Measurements from ENCODE around the gene DACH1.

The DACH1 gene

GRCh38 chr13:71701741-71702140, 165.3 kb downstream of the DACH1 start:
- no peaks in the 10 kb centered on the region for H3K27me3 ChIP-seq (ENCODE audit: insufficient read depth, low read length)
- H3K36me3 ChIP-seq (ENCODE audit: insufficient read depth, low read length) = no peaks in the 10 kb centered on the region
- H3K9me3 ChIP-seq (ENCODE audit: insufficient read depth, low read depth, low read length) = no peaks in the 10 kb centered on the region
- peaks cover 7% of the 10 kb centered on the region for H3K4me1 ChIP-seq (ENCODE audit: insufficient read depth, low read length)
- H3K27ac ChIP-seq (ENCODE audit: low read depth, low read length) = no peak overlapping the region
- no peak overlapping the region for H3K4me3 ChIP-seq (ENCODE audit: low read length)
- WGBS = 94% methylated on average over 4 of the region's 4 CpGs
- no peak overlapping the region for H3K9ac ChIP-seq (ENCODE audit: low read depth, low read length)

- WGBS = 91% methylated on average over 2 of the region's 2 CpGs
- Histone ChIP-seq H3K9ac (ENCODE audit: low read depth, low read length) (no peak overlapping the region), H3K27me3 (ENCODE audit: insufficient read depth, low read length) (no peaks in the 10 kb centered on the region), H3K36me3 (ENCODE audit: insufficient read depth, low read length) (no peaks in the 10 kb centered on the region), H3K4me3 (ENCODE audit: low read length) (no peak overlapping the region), H3K4me1 (ENCODE audit: insufficient read depth, low read length) (peaks cover 7% of the 10 kb centered on the region), H3K27ac (ENCODE audit: low read depth, low read length) (no peak overlapping the region), H3K9me3 (ENCODE audit: insufficient read depth, low read depth, low read length) (no peaks in the 10 kb centered on the region)
Observed at GRCh38 chr13:71699342-71699741, 167.7 kb downstream of the DACH1 start.

DNA sequence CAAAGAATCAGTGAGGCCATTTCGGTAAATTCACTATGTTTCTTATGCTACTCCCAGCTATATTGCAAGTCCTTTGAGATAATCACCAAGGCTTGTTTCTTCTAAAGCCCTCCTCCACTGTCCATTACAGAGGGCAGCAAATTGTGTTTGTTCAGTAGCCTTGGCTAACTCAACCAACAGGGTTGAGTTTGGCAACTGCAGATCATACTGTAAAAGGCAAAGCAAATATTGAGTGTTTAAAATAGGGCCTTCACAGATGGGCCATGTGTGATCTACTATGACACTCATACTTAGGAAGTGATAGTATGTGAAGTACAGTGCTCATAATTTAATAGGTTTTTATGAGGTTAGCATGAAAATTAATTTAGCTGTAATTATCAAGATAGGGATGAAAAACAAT, 171.3 kb downstream of the DACH1 start:
- peaks cover 7% of the 10 kb centered on the region for H3K4me1 ChIP-seq (ENCODE audit: insufficient read depth, low read length)
- H3K27me3 ChIP-seq (ENCODE audit: insufficient read depth, low read length) = no peaks in the 10 kb centered on the region
- no peak overlapping the region for H3K9ac ChIP-seq (ENCODE audit: low read depth, low read length)
- no peak overlapping the region for H3K27ac ChIP-seq (ENCODE audit: low read depth, low read length)
- H3K36me3 ChIP-seq (ENCODE audit: insufficient read depth, low read length) = no peaks in the 10 kb centered on the region
- WGBS = 91% methylated on average over 1 of the region's 1 CpG
- no peaks in the 10 kb centered on the region for H3K9me3 ChIP-seq (ENCODE audit: insufficient read depth, low read depth, low read length)
- H3K4me3 ChIP-seq (ENCODE audit: low read length) = no peak overlapping the region

DNA sequence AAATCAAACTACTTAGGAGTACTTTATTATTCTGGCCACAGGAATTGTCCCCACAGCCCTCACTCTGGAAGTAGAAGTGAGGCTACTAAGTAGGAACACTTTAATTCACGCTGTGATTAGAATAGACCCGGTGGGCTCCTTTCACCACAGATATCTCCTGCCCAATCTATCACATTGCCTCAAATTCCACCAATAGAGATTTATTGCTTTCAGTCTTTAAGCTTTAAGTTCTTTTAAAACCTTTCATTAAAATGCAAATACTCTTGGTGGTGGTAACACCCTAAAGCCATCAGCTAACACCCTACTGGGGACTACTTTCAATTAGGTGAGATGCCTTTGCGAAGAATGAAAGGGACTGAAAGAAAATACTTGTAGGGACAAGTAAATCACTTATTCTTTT, 181.9 kb downstream of the DACH1 start:
- H3K9me3 ChIP-seq (ENCODE audit: insufficient read depth, low read depth, low read length) = no peaks in the 10 kb centered on the region

GRCh38 chr13:71681901-71682613, 184.9 kb downstream of the DACH1 start:
- Histone ChIP-seq H3K4me3 (ENCODE audit: low read length) (no peak overlapping the region), H3K27me3 (ENCODE audit: insufficient read depth, low read length) (peaks cover 51% of the 10 kb centered on the region), H3K9me3 (ENCODE audit: insufficient read depth, low read depth, low read length) (no peaks in the 10 kb centered on the region), H3K4me1 (ENCODE audit: insufficient read depth, low read length) (peaks cover 33% of the 10 kb centered on the region), H3K36me3 (ENCODE audit: insufficient read depth, low read length) (no peaks in the 10 kb centered on the region), H3K27ac (ENCODE audit: low read depth, low read length) (no peak overlapping the region), H3K9ac (ENCODE audit: low read depth, low read length) (no peak overlapping the region)
- WGBS = 81% methylated on average over 5 of the region's 6 CpGs

More for the DNA sequence above, 181.9 kb downstream of the DACH1 start:
- Histone ChIP-seq H3K36me3 (ENCODE audit: insufficient read depth, low read length) (no peaks in the 10 kb centered on the region), H3K27me3 (ENCODE audit: insufficient read depth, low read length) (peaks cover 67% of the 10 kb centered on the region), H3K4me1 (ENCODE audit: insufficient read depth, low read length) (peaks cover 33% of the 10 kb centered on the region), H3K9ac (ENCODE audit: low read depth, low read length) (no peak overlapping the region), H3K27ac (ENCODE audit: low read depth, low read length) (no peak overlapping the region; the same call in 1 of the 2 replicates), H3K4me3 (ENCODE audit: low read length) (no peak overlapping the region)
- 1% methylated on average over 3 of the region's 3 CpGs for WGBS

DNA sequence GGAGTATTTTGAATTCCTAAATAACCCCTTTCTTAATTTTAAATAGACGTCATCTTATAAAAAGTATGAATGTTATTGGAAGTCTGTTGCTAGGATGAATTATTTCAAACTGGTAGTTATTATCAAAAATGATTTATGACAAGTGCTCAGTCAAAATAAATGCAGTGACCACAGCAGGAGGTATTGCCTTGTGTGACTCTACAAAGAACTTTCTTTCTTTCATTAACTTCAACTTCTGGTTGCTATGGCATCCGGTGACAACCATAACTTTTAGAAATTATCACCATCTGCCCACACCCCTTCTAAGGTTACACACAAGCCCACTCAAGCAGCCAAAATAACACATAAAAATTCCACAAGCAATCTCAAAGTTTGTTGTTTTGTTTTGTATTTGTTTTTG, 189.9 kb downstream of the DACH1 start:
- 93% methylated on average over 2 of the region's 2 CpGs for WGBS
- peaks cover 6% of the 10 kb centered on the region for H3K27me3 ChIP-seq (ENCODE audit: insufficient read depth, low read length)
- H3K27ac ChIP-seq (ENCODE audit: low read depth, low read length) = no peak overlapping the region

DNA sequence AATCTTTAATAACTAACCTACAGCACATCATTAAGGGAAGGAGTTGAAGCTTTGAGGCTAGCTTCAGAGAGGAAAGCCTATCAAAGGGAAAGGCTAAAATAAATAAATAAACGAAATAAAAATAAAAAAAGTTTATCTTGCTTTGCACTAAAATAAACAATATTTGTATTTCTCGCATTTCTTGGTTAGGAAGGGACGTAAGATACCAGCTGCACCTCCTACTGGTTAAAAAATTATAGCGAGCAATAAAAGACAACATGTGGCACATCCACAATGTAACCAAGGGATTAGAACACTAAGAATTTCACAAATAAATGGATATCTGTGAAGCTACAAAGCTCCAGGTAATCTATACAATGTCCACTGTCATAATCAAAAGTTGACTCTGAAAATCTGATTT, 194.5 kb downstream of the DACH1 start:
- WGBS = 96% methylated on average over 3 of the region's 4 CpGs
- Histone ChIP-seq H3K9ac (ENCODE audit: low read depth, low read length) (no peak overlapping the region), H3K36me3 (ENCODE audit: insufficient read depth, low read length) (no peaks in the 10 kb centered on the region), H3K27ac (ENCODE audit: low read depth, low read length) (no peak overlapping the region), H3K4me1 (ENCODE audit: insufficient read depth, low read length) (no peaks in the 10 kb centered on the region), H3K9me3 (ENCODE audit: insufficient read depth, low read depth, low read length) (no peaks in the 10 kb centered on the region), H3K4me3 (ENCODE audit: low read length) (no peak overlapping the region), H3K27me3 (ENCODE audit: insufficient read depth, low read length) (no peaks in the 10 kb centered on the region)

More for the DNA sequence above, 189.9 kb downstream of the DACH1 start:
- H3K9me3 ChIP-seq (ENCODE audit: insufficient read depth, low read depth, low read length) = no peaks in the 10 kb centered on the region
- no peak overlapping the region for H3K9ac ChIP-seq (ENCODE audit: low read depth, low read length)
- H3K4me1 ChIP-seq (ENCODE audit: insufficient read depth, low read length) = no peaks in the 10 kb centered on the region
- no peaks in the 10 kb centered on the region for H3K36me3 ChIP-seq (ENCODE audit: insufficient read depth, low read length)
- no peak overlapping the region for H3K4me3 ChIP-seq (ENCODE audit: low read length)

DNA sequence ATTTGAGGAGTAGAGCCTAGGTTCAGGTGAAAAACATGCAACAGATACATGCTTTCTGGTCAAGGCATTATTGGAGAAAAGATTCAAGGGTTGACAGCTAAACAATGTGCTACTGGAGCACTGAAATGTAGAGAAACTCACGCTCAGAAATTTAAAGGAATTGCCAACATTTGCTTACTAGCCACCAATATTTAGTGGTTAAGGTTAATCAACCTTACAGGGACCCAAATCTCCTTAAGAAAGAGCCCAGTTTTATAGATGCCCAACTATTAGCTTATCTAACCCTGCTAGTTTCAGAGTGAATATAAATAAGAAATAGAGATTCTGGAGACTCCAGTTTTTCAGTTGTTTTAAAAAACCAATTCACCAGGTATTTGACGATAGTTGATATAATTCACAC, 203.6 kb downstream of the DACH1 start:
- Histone ChIP-seq H3K4me3 (ENCODE audit: low read length) (no peak overlapping the region), H3K27ac (ENCODE audit: low read depth, low read length) (no peak overlapping the region), H3K27me3 (ENCODE audit: insufficient read depth, low read length) (no peaks in the 10 kb centered on the region), H3K4me1 (ENCODE audit: insufficient read depth, low read length) (peaks cover 10% of the 10 kb centered on the region), H3K9me3 (ENCODE audit: insufficient read depth, low read depth, low read length) (no peaks in the 10 kb centered on the region), H3K9ac (ENCODE audit: low read depth, low read length) (no peak overlapping the region), H3K36me3 (ENCODE audit: insufficient read depth, low read length) (no peaks in the 10 kb centered on the region)
- 100% methylated on average over 1 of the region's 2 CpGs for WGBS

DNA sequence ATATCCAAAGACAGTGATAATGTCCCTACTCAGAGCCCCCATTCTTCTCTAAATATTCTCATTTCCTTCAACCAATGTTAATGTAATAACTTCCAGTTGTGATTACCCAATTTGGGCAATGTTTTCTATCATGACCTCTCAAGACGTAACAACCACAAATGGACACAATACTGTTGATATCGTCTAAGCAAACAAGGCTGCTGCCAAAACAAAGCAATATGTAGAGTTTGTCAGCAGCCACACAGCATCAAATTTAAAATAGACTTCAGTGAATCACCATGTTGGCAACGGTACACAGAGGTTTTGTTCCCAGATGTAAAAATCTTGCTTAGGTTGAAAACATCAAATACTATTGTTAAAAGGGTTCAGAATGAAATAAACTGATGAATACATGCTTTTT, 205.1 kb downstream of the DACH1 start:
- no peaks in the 10 kb centered on the region for H3K36me3 ChIP-seq (ENCODE audit: insufficient read depth, low read length)
- H3K27ac ChIP-seq (ENCODE audit: low read depth, low read length) = no peak overlapping the region
- no peaks in the 10 kb centered on the region for H3K27me3 ChIP-seq (ENCODE audit: insufficient read depth, low read length)
- H3K9me3 ChIP-seq (ENCODE audit: insufficient read depth, low read depth, low read length) = no peaks in the 10 kb centered on the region
- H3K4me1 ChIP-seq (ENCODE audit: insufficient read depth, low read length) = peaks cover 10% of the 10 kb centered on the region
- H3K4me3 ChIP-seq (ENCODE audit: low read length) = no peak overlapping the region
- WGBS = 93% methylated on average over 3 of the region's 3 CpGs
- H3K9ac ChIP-seq (ENCODE audit: low read depth, low read length) = no peak overlapping the region

DNA sequence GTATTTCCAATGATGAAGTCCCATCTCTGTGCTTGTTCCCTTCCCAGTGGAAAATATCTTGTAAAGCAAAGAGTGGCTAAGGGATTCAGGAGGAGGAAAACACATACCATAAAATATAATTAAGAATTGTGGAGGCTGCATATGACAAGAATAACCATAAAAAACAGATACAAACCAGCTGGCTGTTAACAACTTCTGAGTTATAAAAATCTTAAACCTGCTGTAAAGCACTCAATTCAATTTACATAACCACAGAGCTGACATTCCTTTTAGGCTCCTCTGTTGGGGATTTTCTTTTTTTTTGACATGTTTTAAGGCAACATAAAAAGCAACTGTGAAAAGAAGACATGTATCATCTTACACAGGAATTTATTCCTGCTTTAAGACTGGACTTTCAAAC, 207.6 kb downstream of the DACH1 start:
- H3K9me3 ChIP-seq (ENCODE audit: insufficient read depth, low read depth, low read length) = no peaks in the 10 kb centered on the region
- H3K4me1 ChIP-seq (ENCODE audit: insufficient read depth, low read length) = peaks cover 10% of the 10 kb centered on the region
- no peak overlapping the region for H3K4me3 ChIP-seq (ENCODE audit: low read length)
- H3K9ac ChIP-seq (ENCODE audit: low read depth, low read length) = no peak overlapping the region
- no peaks in the 10 kb centered on the region for H3K36me3 ChIP-seq (ENCODE audit: insufficient read depth, low read length)
- no peaks in the 10 kb centered on the region for H3K27me3 ChIP-seq (ENCODE audit: insufficient read depth, low read length)
- no peak overlapping the region for H3K27ac ChIP-seq (ENCODE audit: low read depth, low read length)

DNA sequence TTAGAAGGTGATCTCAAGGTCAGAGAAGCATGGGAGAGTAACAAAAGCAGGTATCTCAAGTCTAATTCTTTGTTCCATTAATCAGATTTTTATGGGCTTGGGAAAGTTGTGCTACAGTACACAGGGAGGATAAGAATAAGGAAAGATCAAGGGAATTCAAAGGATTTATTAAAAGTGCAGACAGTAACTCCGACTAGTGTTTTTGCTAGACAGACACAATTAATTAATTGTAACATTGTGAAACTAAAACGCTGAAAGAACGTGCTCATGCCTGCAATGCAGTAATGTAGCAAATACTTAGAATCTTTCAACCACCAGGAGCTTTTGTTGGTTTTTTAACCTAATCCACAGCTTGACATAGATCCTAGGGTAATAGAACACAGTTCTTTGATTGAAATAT, 221.5 kb downstream of the DACH1 start:
- Histone ChIP-seq H3K9me3 (ENCODE audit: insufficient read depth, low read depth, low read length) (no peaks in the 10 kb centered on the region), H3K27me3 (ENCODE audit: insufficient read depth, low read length) (no peaks in the 10 kb centered on the region), H3K27ac (ENCODE audit: low read depth, low read length) (no peak overlapping the region), H3K9ac (ENCODE audit: low read depth, low read length) (no peak overlapping the region), H3K36me3 (ENCODE audit: insufficient read depth, low read length) (no peaks in the 10 kb centered on the region), H3K4me1 (ENCODE audit: insufficient read depth, low read length) (no peaks in the 10 kb centered on the region), H3K4me3 (ENCODE audit: low read length) (no peak overlapping the region)
- 97% methylated on average over 3 of the region's 3 CpGs for WGBS

GRCh38 chr13:71644579-71644978, 222.4 kb downstream of the DACH1 start:
- H3K9me3 ChIP-seq (ENCODE audit: insufficient read depth, low read depth, low read length) = no peaks in the 10 kb centered on the region
- H3K36me3 ChIP-seq (ENCODE audit: insufficient read depth, low read length) = no peaks in the 10 kb centered on the region
- 78% methylated on average over 1 of the region's 1 CpG for WGBS
- H3K4me3 ChIP-seq (ENCODE audit: low read length) = no peak overlapping the region
- no peak overlapping the region for H3K9ac ChIP-seq (ENCODE audit: low read depth, low read length)
- no peak overlapping the region for H3K27ac ChIP-seq (ENCODE audit: low read depth, low read length)
- no peaks in the 10 kb centered on the region for H3K4me1 ChIP-seq (ENCODE audit: insufficient read depth, low read length)
- no peaks in the 10 kb centered on the region for H3K27me3 ChIP-seq (ENCODE audit: insufficient read depth, low read length)
